Measurements from ENCODE around the gene MAP7D3.

DNA sequence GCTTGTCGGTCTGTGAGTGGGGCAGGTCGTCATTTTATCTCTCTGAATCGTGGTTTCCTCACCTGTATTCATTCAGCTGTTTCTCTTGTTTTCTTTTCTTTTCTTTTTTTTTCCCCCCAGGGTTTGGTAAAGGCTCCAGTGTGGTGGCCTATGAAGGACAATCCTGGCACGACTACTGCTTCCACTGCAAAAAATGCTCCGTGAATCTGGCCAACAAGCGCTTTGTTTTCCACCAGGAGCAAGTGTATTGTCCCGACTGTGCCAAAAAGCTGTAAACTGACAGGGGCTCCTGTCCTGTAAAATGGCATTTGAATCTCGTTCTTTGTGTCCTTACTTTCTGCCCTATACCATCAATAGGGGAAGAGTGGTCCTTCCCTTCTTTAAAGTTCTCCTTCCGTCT lies 41.4 kb downstream of the MAP7D3 start:
- TF ChIP-seq, protein P1, sequence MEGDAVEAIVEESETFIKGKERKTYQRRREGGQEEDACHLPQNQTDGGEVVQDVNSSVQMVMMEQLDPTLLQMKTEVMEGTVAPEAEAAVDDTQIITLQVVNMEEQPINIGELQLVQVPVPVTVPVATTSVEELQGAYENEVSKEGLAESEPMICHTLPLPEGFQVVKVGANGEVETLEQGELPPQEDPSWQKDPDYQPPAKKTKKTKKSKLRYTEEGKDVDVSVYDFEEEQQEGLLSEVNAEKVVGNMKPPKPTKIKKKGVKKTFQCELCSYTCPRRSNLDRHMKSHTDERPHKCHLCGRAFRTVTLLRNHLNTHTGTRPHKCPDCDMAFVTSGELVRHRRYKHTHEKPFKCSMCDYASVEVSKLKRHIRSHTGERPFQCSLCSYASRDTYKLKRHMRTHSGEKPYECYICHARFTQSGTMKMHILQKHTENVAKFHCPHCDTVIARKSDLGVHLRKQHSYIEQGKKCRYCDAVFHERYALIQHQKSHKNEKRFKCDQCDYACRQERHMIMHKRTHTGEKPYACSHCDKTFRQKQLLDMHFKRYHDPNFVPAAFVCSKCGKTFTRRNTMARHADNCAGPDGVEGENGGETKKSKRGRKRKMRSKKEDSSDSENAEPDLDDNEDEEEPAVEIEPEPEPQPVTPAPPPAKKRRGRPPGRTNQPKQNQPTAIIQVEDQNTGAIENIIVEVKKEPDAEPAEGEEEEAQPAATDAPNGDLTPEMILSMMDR (conservative IDR thresholded peaks at IDR 0.05 in 1 of 2, IDR thresholded peaks at IDR 0.05 in 1 of 2; ENCODE audit: low read depth in 1 of 2, low read length in 2 of 2), result no peak
- TF ChIP-seq EZH2 (IDR thresholded peaks at IDR 0.05; ENCODE audit: low read length, missing control alignments), result no peak
